Upper lobe of left lung (tissue), 4 donors: ENCODE results near the gene CCDC120.

Experiments used
- POLR2A ChIP-seq, 4 donors: fragments of 450-650 bp; IDR thresholded peaks; one replicate each; pipeline ENCODE4 v1.5.1; 2016 to 2017; ENCODE audit warnings: antibody characterized with exemption in 4 of 4, mild to moderate bottlenecking in 2 of 4
- POLR2AphosphoS5 ChIP-seq, 2 donors: sonication (generic); formaldehyde crosslinking; IDR thresholded peaks; one replicate each; pipeline ENCODE4 v1.5.1; 2017; ENCODE audit warnings: antibody characterized with exemption in 2 of 2
- TF ChIP-seq, protein P1 (sequence below), 6 experiments: fragments of 450-650 bp in 4 of 6; fragments of 200-600 bp in 2 of 6; sonication (generic) in 2 of 6; IDR thresholded peaks; one replicate each; pipeline ENCODE4 v1.5.1; 2016 to 2019; ENCODE audit warnings: antibody characterized with exemption in 6 of 6

DNA sequence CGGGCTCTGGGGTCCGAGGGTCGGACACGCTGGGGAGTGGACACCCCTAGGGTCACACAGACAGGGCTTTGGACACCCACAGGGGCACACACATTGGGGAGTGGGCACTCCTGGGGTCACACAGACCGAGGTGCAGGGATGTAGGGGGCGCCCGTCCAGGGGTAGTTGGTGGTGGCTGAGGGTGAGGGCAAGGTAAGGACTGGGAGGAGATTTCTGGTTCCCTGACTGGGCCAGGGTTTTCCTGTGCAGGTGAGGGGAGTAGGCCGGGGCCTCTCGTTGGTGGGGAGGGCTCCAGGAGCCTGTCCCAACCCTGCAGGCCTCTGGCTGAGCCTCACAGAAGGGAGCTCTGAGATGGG is 42.8 kb downstream of the CCDC120 start:
- TF ChIP-seq, protein P1, sequence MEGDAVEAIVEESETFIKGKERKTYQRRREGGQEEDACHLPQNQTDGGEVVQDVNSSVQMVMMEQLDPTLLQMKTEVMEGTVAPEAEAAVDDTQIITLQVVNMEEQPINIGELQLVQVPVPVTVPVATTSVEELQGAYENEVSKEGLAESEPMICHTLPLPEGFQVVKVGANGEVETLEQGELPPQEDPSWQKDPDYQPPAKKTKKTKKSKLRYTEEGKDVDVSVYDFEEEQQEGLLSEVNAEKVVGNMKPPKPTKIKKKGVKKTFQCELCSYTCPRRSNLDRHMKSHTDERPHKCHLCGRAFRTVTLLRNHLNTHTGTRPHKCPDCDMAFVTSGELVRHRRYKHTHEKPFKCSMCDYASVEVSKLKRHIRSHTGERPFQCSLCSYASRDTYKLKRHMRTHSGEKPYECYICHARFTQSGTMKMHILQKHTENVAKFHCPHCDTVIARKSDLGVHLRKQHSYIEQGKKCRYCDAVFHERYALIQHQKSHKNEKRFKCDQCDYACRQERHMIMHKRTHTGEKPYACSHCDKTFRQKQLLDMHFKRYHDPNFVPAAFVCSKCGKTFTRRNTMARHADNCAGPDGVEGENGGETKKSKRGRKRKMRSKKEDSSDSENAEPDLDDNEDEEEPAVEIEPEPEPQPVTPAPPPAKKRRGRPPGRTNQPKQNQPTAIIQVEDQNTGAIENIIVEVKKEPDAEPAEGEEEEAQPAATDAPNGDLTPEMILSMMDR (IDR thresholded peaks at IDR 0.05) = no peak
- TF ChIP-seq POLR2A (IDR thresholded peaks at IDR 0.05) = no peak
- TF ChIP-seq POLR2AphosphoS5 (IDR thresholded peaks at IDR 0.05) = no peak
